Body of pancreas (tissue), 4 donors: ENCODE results near the gene ARV1.
"Not testable (repeated sequence)": the region's sequence is repeated elsewhere in the genome, so short reads cannot be mapped to it uniquely, and the experiment has no call there.

Experiments
- POLR2A ChIP-seq, 3 donors: fragments of 450-650 bp; IDR thresholded peaks; one replicate each; pipeline ENCODE4 v1.6.1; 2016; ENCODE audit warnings: antibody characterized with exemption in 3 of 3, mild to moderate bottlenecking in 2 of 3
- TF ChIP-seq, protein P1 (sequence below), 7 experiments: fragments of 450-650 bp in 4 of 7; fragments of 200-600 bp in 3 of 7; sonication (generic) in 3 of 7; IDR thresholded peaks; one replicate each; pipeline ENCODE4 v1.5.1; 2016 to 2019; ENCODE audit warnings: antibody characterized with exemption in 7 of 7

DNA sequence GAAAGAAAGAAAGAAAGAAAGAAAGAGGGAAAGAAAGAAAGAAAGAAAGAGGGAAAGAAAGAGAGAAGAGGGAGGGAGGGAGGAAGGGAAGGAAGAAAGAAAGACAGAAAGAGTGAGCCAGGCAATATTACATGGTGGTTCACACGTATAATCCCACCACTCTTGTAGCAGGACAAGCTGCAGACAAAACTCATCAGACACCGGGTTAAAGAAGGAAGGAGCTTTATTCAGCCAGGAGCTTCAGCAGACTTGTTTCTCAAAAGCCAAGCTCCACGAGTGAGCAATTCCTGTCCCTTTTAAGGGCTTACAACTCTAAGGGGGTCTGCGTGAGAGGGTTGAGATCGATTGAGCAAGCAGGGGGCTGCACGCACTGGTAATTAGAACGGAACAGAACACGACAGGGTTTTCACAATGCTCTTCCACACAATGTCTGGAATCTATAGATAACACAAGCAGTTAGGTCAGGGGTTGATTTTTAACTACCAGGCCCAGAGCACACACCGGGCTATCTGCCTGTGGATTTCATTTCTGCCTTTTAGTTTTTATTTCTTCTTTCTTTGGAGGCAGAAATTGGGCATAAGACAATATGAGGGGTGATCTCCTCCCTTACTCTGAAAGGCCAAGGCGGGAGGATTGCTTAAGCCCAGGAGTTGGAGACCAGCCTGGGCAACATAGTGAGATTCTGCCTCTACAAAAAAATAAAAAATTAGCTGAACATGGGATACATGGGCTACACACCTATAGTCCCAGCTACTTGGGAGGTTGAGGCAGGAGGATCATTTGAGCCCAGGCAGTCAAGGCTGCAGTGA is 67.2 kb downstream of the ARV1 start:
- TF ChIP-seq, protein P1, sequence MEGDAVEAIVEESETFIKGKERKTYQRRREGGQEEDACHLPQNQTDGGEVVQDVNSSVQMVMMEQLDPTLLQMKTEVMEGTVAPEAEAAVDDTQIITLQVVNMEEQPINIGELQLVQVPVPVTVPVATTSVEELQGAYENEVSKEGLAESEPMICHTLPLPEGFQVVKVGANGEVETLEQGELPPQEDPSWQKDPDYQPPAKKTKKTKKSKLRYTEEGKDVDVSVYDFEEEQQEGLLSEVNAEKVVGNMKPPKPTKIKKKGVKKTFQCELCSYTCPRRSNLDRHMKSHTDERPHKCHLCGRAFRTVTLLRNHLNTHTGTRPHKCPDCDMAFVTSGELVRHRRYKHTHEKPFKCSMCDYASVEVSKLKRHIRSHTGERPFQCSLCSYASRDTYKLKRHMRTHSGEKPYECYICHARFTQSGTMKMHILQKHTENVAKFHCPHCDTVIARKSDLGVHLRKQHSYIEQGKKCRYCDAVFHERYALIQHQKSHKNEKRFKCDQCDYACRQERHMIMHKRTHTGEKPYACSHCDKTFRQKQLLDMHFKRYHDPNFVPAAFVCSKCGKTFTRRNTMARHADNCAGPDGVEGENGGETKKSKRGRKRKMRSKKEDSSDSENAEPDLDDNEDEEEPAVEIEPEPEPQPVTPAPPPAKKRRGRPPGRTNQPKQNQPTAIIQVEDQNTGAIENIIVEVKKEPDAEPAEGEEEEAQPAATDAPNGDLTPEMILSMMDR (IDR thresholded peaks at IDR 0.05) = not testable (repeated sequence)
- not testable (repeated sequence) for TF ChIP-seq POLR2A (IDR thresholded peaks at IDR 0.05)
